ENCODE measurements around the gene SERPINB1.

DNA sequence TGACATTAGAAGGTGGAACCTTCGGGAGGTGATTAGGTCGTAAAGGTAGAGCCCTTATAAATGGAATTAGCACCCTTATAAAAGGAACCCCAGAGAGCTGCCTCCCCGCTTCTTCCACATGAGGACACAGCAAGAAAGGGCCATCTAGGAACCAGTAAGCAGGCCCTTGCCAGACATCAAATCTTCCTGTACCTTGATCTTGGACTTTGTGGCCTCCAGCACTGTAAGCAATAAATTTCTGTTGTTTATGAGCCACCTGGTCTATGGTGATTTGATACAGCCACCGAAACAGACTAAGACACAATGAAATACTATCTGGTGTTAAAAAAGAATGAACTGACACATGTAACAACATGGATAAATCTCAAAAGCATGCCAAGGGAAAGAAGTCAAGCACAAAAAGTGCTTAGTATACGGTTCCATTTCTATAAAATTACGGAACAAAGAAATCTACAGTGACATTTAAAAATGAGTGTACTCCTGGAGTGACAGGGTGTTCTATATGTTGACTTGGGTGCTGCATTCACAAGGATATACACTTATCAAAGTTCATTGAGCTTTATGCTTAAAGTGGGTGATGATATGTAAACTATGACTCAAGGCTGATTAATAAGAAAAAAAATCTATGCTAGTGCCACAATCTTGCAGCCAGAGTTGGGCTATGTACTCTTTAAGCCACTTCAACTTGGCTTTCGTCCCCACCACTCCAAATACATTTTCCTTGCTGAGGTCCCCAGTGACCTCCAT is 18.4 kb downstream of the SERPINB1 start:
- TF ChIP-seq POLR2AphosphoS5 (IDR thresholded peaks at IDR 0.05; ENCODE audit: low read depth, low read length) (no peak), FOXM1 (IDR thresholded peaks at IDR 0.05; ENCODE audit: low read depth) (no peak), TAF1 (IDR thresholded peaks at IDR 0.05; ENCODE audit: borderline replicate concordance, low read depth, low read length) (no peak)
- TF ChIP-seq, protein P1, sequence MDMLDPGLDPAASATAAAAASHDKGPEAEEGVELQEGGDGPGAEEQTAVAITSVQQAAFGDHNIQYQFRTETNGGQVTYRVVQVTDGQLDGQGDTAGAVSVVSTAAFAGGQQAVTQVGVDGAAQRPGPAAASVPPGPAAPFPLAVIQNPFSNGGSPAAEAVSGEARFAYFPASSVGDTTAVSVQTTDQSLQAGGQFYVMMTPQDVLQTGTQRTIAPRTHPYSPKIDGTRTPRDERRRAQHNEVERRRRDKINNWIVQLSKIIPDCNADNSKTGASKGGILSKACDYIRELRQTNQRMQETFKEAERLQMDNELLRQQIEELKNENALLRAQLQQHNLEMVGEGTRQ (IDR thresholded peaks at IDR 0.05; ENCODE audit: borderline replicate concordance, low read depth, low read length), result no peak
- TF ChIP-seq, protein P2, sequence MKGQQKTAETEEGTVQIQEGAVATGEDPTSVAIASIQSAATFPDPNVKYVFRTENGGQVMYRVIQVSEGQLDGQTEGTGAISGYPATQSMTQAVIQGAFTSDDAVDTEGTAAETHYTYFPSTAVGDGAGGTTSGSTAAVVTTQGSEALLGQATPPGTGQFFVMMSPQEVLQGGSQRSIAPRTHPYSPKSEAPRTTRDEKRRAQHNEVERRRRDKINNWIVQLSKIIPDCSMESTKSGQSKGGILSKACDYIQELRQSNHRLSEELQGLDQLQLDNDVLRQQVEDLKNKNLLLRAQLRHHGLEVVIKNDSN (IDR thresholded peaks at IDR 0.05; ENCODE audit: borderline replicate concordance, low read depth), result no peak
- TF ChIP-seq, protein P3, sequence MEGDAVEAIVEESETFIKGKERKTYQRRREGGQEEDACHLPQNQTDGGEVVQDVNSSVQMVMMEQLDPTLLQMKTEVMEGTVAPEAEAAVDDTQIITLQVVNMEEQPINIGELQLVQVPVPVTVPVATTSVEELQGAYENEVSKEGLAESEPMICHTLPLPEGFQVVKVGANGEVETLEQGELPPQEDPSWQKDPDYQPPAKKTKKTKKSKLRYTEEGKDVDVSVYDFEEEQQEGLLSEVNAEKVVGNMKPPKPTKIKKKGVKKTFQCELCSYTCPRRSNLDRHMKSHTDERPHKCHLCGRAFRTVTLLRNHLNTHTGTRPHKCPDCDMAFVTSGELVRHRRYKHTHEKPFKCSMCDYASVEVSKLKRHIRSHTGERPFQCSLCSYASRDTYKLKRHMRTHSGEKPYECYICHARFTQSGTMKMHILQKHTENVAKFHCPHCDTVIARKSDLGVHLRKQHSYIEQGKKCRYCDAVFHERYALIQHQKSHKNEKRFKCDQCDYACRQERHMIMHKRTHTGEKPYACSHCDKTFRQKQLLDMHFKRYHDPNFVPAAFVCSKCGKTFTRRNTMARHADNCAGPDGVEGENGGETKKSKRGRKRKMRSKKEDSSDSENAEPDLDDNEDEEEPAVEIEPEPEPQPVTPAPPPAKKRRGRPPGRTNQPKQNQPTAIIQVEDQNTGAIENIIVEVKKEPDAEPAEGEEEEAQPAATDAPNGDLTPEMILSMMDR (IDR thresholded peaks at IDR 0.05), result no peak
